GM21717 (cell line): ENCODE results near the gene GOLGA6L2.
"Not testable (repeated sequence)": the region's sequence is repeated elsewhere in the genome, so short reads cannot be mapped to it uniquely, and the experiment has no call there.

Experiments used
- ATAC-seq: cut with Tn5 transposase; IDR thresholded peaks from one replicate; pipeline ENCODE4 v1.9.1; 2021; ENCODE audit warnings: mild to moderate bottlenecking, moderate library complexity; ENCODE audit not compliant: unreplicated experiment

The GOLGA6L2 gene

GRCh38 chr15:23434699-23435098, 12.3 kb downstream of the GOLGA6L2 start:
- not testable (repeated sequence) for ATAC-seq

- not testable (repeated sequence) for ATAC-seq
Measured at GRCh38 chr15:23425327-23425726, 21.7 kb downstream of the GOLGA6L2 start.

- no peak for ATAC-seq
Measured at GRCh38 chr15:23424111-23424904, 22.7 kb downstream of the GOLGA6L2 start.

GRCh38 chr15:23422946-23423708, 23.9 kb downstream of the GOLGA6L2 start:
- peak; percentile 49 for ATAC-seq

GRCh38 chr15:23422099-23422945, 24.7 kb downstream of the GOLGA6L2 start:
- no peak for ATAC-seq

GRCh38 chr15:23420806-23421575, 26.1 kb downstream of the GOLGA6L2 start:
- ATAC-seq: no peak

- no peak for ATAC-seq
Measured at GRCh38 chr15:23416349-23417276, 30.4 kb downstream of the GOLGA6L2 start.

- not testable (repeated sequence) for ATAC-seq
Measured at GRCh38 chr15:23415866-23416265, 31.2 kb downstream of the GOLGA6L2 start.

GRCh38 chr15:23415321-23415865, 31.6 kb downstream of the GOLGA6L2 start:
- ATAC-seq: no peak

GRCh38 chr15:23412881-23413600, 34.0 kb downstream of the GOLGA6L2 start:
- ATAC-seq: not testable (repeated sequence)

- no peak for ATAC-seq
Measured at GRCh38 chr15:23411841-23412240, 35.2 kb downstream of the GOLGA6L2 start.

GRCh38 chr15:23403550-23403949, 43.5 kb downstream of the GOLGA6L2 start:
- ATAC-seq: no peak

- no peak for ATAC-seq
Measured at GRCh38 chr15:23402544-23402943, 44.5 kb downstream of the GOLGA6L2 start.

GRCh38 chr15:23402140-23402539, 44.9 kb downstream of the GOLGA6L2 start:
- ATAC-seq: no peak

GRCh38 chr15:23401627-23402026, 45.4 kb downstream of the GOLGA6L2 start:
- no peak for ATAC-seq

GRCh38 chr15:23399207-23399606, 47.8 kb downstream of the GOLGA6L2 start:
- not testable (repeated sequence) for ATAC-seq

GRCh38 chr15:23398357-23398756, 48.7 kb downstream of the GOLGA6L2 start:
- not testable (repeated sequence) for ATAC-seq

- ATAC-seq: no peak
Measured at GRCh38 chr15:23397779-23398178, 49.3 kb downstream of the GOLGA6L2 start.
